ENCODE results near the gene DNAJC28.
A peak's percentile ranks its signal among the peaks of the same experiment; 100 is the strongest.
"Not testable (repeated sequence)": the region's sequence is repeated elsewhere in the genome, so short reads cannot be mapped to it uniquely, and the experiment has no call there.

The DNAJC28 gene

GRCh38 chr21:33491373-33492102 is at the start of gene DNAJC28:
TSS of gene DNAJC28 (minus strand) at chr21:33491716. CDS start at chr21:33489393, 2,323 bp downstream.
- DNase-seq (ENCODE audit: low spot score), result peak; percentile 98

GRCh38 chr21:33541105-33541711 is 49.7 kb upstream of the DNAJC28 start:
- no peak for DNase-seq (ENCODE audit: low spot score)

GRCh38 chr21:33540711-33541104 is 49.2 kb upstream of the DNAJC28 start:
- DNase-seq (ENCODE audit: low spot score), result no peak

- DNase-seq (ENCODE audit: low spot score), result no peak
Measured at GRCh38 chr21:33539616-33540015, 48.1 kb upstream of the DNAJC28 start.

GRCh38 chr21:33537212-33537611 is 45.7 kb upstream of the DNAJC28 start:
- DNase-seq (ENCODE audit: low spot score), result no peak

GRCh38 chr21:33531007-33531406 is 39.5 kb upstream of the DNAJC28 start:
- DNase-seq (ENCODE audit: low spot score), result no peak

GRCh38 chr21:33522953-33523349 is 31.4 kb upstream of the DNAJC28 start:
- DNase-seq (ENCODE audit: low spot score), result no peak

GRCh38 chr21:33522297-33522952 is 30.9 kb upstream of the DNAJC28 start:
- no peak for DNase-seq (ENCODE audit: low spot score)

- DNase-seq (ENCODE audit: low spot score), result no peak
Measured at GRCh38 chr21:33518899-33519298, 27.4 kb upstream of the DNAJC28 start.

- DNase-seq (ENCODE audit: low spot score), result no peak
Measured at GRCh38 chr21:33514229-33514628, 22.7 kb upstream of the DNAJC28 start.

GRCh38 chr21:33512481-33512880 is 21.0 kb upstream of the DNAJC28 start:
- no peak for DNase-seq (ENCODE audit: low spot score)

GRCh38 chr21:33511639-33512038 is 20.1 kb upstream of the DNAJC28 start:
- no peak for DNase-seq (ENCODE audit: low spot score)

GRCh38 chr21:33510826-33511225 is 19.3 kb upstream of the DNAJC28 start:
- no peak for DNase-seq (ENCODE audit: low spot score)

- not testable (repeated sequence) for DNase-seq (ENCODE audit: low spot score)
Measured at GRCh38 chr21:33507003-33507402, 15.5 kb upstream of the DNAJC28 start.

- DNase-seq (ENCODE audit: low spot score), result no peak
Measured at GRCh38 chr21:33505833-33506232, 14.3 kb upstream of the DNAJC28 start.

- no peak for DNase-seq (ENCODE audit: low spot score)
Measured at GRCh38 chr21:33496345-33496744, 4.8 kb upstream of the DNAJC28 start.

- DNase-seq (ENCODE audit: low spot score), result no peak
Measured at GRCh38 chr21:33495743-33496142, 4.2 kb upstream of the DNAJC28 start.

- no peak for DNase-seq (ENCODE audit: low spot score)
Measured at GRCh38 chr21:33493756-33494155, 2.2 kb upstream of the DNAJC28 start.

- DNase-seq (ENCODE audit: low spot score), result no peak
Measured at GRCh38 chr21:33492571-33492970, 1.1 kb upstream of the DNAJC28 start.

- no peak for DNase-seq (ENCODE audit: low spot score)
Measured at GRCh38 chr21:33490991-33491372, 534 bp downstream of the DNAJC28 start.

- DNase-seq (ENCODE audit: low spot score), result no peak
Measured at GRCh38 chr21:33488936-33489335, 2.6 kb downstream of the DNAJC28 start.

- DNase-seq (ENCODE audit: low spot score), result no peak
Measured at GRCh38 chr21:33487996-33488395, 3.5 kb downstream of the DNAJC28 start.

- DNase-seq (ENCODE audit: low spot score), result no peak
Measured at GRCh38 chr21:33481314-33481943, 10.1 kb downstream of the DNAJC28 start.
